Esophagus squamous epithelium (tissue), 5 donors: ENCODE measurements around the gene APOC3. TPM values are rescaled to one million over a fixed set of nuclear protein-coding genes. Genes with fewer than 3 reads are reported as not detected.

Source experiments
- DNase-seq: peaks from one replicate; lab custom pipeline; 2025; lab: John Stamatoyannopoulos, UW
- H3K27ac ChIP-seq, 4 donors: fragments of 200-600 bp; sonication (generic); one replicate each; pipeline ENCODE4 v1.5.1; 2016 to 2019; ENCODE audit warnings: mild to moderate bottlenecking in 1 of 4
- H3K27me3 ChIP-seq, 4 donors: fragments of 200-600 bp; sonication (generic); 1 replicate in 3 of 4; 2 replicates in 1 of 4; pipeline versions ENCODE4 v1.5.1 to v1.6.0; 2017 to 2021; ENCODE audit warnings: antibody characterized with exemption in 1 of 4
- H3K36me3 ChIP-seq, 3 donors: fragments of 200-600 bp; sonication (generic); one replicate each; pipeline ENCODE4 v1.5.1; 2016 to 2019
- H3K4me1 ChIP-seq, 3 donors: fragments of 200-600 bp; sonication (generic); one replicate each; pipeline ENCODE4 v1.5.1; 2017 to 2019
- H3K4me3 ChIP-seq, 4 donors: fragments of 200-600 bp; sonication (generic); 1 replicate in 3 of 4; 2 replicates in 1 of 4; pipeline ENCODE4 v1.5.1; 2016 to 2019; ENCODE audit warnings: mild to moderate bottlenecking in 2 of 4, moderate library complexity in 1 of 4
- H3K9me3 ChIP-seq, 3 donors: fragments of 200-600 bp; sonication (generic); one replicate each; pipeline ENCODE4 v1.5.1; 2016 to 2019
- POLR2A ChIP-seq, 4 donors: fragments of 450-650 bp; IDR thresholded peaks; one replicate each; pipeline ENCODE4 v1.6.1; 2017; ENCODE audit warnings: antibody characterized with exemption in 4 of 4, mild to moderate bottlenecking in 4 of 4, moderate library complexity in 3 of 4
- WGBS, 2 donors: methylation state at CpG; one replicate each; pipeline ENCODE4 v1.1.5; 2018; 5-methylcytosine and 5-hydroxymethylcytosine counted together
- intact Hi-C: fragments of 100-400 bp; cut with DNase I; formaldehyde crosslinking; loops from one replicate; pipeline ENCODE4 v1.15.0; 2022
- total RNA-seq, 4 donors: library from RNA; depleted of rRNA; stranded (reverse); fragments of >200 nt; gene quantifications; one replicate each; pipeline ENCODE4 v1.1.0, GENCODE V29; 2016
- TF ChIP-seq, protein P1 (sequence below), 6 experiments: fragments of 450-650 bp in 4 of 6; fragments of 200-600 bp in 2 of 6; sonication (generic) in 2 of 6; IDR thresholded peaks; one replicate each; pipeline ENCODE4 v1.5.1; 2016 to 2019; ENCODE audit warnings: antibody characterized with exemption in 6 of 6, mild to moderate bottlenecking in 4 of 6, moderate library complexity in 4 of 6
- donor health status: DM: yes; HTN: yes; CAD: no.

APOC3 gene
- total RNA-seq, 4 donors from 2014 or later, result not detected

DNA sequence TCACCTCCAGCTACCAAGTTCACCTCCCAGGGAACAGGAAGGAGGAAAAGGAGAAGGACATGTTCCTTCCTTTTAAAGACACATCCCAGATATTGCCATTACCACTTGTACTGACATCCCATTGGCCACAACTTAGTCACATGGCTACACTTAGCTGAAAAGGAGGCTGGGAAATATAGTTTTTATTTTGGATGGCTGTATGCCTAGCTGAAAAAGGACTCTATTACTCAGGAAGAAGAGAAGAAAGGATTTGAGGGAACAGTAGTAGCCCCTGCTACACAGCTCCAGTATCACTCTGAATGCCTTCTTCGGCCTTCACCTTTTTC, 36.0 kb upstream of the APOC3 start:
- TF ChIP-seq POLR2A (IDR thresholded peaks at IDR 0.05), result no peak
- TF ChIP-seq, protein P1, sequence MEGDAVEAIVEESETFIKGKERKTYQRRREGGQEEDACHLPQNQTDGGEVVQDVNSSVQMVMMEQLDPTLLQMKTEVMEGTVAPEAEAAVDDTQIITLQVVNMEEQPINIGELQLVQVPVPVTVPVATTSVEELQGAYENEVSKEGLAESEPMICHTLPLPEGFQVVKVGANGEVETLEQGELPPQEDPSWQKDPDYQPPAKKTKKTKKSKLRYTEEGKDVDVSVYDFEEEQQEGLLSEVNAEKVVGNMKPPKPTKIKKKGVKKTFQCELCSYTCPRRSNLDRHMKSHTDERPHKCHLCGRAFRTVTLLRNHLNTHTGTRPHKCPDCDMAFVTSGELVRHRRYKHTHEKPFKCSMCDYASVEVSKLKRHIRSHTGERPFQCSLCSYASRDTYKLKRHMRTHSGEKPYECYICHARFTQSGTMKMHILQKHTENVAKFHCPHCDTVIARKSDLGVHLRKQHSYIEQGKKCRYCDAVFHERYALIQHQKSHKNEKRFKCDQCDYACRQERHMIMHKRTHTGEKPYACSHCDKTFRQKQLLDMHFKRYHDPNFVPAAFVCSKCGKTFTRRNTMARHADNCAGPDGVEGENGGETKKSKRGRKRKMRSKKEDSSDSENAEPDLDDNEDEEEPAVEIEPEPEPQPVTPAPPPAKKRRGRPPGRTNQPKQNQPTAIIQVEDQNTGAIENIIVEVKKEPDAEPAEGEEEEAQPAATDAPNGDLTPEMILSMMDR (IDR thresholded peaks at IDR 0.05), result no peak
- Histone ChIP-seq H3K36me3 (no peaks in the 10 kb centered on the region), H3K9me3 (no peaks in the 10 kb centered on the region), H3K4me3 (no peak overlapping the region), H3K27me3 (peaks cover 0 to 11% (median 0%) of the 10 kb centered on the region in 4 donors), H3K27ac (no peak overlapping the region), H3K4me1 (peaks cover 5 to 11% (median 7%) of the 10 kb centered on the region in 3 donors)
- whole genome bisulfite sequencing, 2 donors, result 90 to 100% methylated on average over 1 of the region's 1 CpG
- DNase-seq, result no peak
- intact Hi-C loops, result no loop called here

DNA sequence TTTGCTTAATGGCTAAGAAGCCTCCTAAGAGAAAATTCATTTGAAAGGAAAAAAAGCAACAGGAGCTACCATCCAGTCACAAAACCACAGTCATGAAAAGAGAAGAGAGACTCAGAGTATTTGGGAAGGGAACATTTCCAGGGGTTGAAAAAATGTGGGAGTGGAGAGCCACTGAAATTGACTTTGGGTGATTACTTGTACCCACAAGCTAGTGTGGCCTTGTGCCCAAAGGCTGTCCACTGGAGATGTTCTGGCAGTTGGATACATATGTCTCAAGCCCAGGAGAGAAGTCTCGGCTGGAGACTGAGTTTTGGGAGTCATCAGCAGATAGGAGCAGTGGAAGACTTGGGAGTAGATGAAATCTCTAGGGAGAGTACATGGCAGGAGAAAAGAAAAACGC, 34.9 kb upstream of the APOC3 start:
- WGBS, 2 donors, result 72 to 78% methylated on average over 2 of the region's 2 CpGs
- no peak for DNase-seq
- H3K27me3 ChIP-seq, result peaks cover 0 to 15% (median 0%) of the 10 kb centered on the region in 4 donors
- no peaks in the 10 kb centered on the region for H3K9me3 ChIP-seq
- TF ChIP-seq, protein P1 (IDR thresholded peaks at IDR 0.05), result no peak
- TF ChIP-seq POLR2A (IDR thresholded peaks at IDR 0.05), result no peak
- H3K36me3 ChIP-seq, result no peaks in the 10 kb centered on the region
- H3K4me3 ChIP-seq, result no peak overlapping the region
- peaks cover 5 to 10% (median 7%) of the 10 kb centered on the region in 3 donors for H3K4me1 ChIP-seq
- H3K27ac ChIP-seq, result no peak overlapping the region
- intact Hi-C loops, result loop anchor here (5.0 kb wide), 1 partner anchor 312 kb away; no protein-coding TSS in a partner anchor

DNA sequence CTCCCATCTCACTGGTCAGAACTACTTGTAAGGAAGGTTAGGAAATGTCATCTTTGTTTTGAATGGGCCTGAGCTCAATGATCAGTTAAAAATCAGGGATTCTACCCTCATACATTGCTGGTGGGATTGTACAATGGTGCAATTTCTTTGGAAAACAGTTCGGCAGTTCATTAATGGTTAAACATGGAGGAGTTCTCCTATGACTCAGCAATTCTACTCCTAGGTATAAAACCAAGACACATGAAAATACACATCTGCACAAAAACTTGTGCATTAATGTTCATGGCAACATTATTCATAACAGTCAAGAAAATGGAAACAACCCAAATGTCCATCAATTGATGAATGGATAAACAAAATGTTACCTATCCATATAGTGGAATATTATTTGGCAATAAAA, 33.2 kb upstream of the APOC3 start:
- Histone ChIP-seq H3K27ac (no peak overlapping the region), H3K27me3 (peaks cover 0 to 4% (median 0%) of the 10 kb centered on the region in 4 donors), H3K9me3 (no peaks in the 10 kb centered on the region), H3K4me3 (no peak overlapping the region), H3K4me1 (peaks cover under 1 to 4% (median 2%) of the 10 kb centered on the region in 3 donors), H3K36me3 (no peaks in the 10 kb centered on the region)
- intact Hi-C loops, result loop anchor here (5.0 kb wide), 1 partner anchor 311 kb away; no protein-coding TSS in a partner anchor
- TF ChIP-seq POLR2A (IDR thresholded peaks at IDR 0.05), result no peak
- TF ChIP-seq, protein P1 (IDR thresholded peaks at IDR 0.05), result no peak
- 78 to 80% methylated on average over 1 of the region's 1 CpG for WGBS, 2 donors
- no peak for DNase-seq

DNA sequence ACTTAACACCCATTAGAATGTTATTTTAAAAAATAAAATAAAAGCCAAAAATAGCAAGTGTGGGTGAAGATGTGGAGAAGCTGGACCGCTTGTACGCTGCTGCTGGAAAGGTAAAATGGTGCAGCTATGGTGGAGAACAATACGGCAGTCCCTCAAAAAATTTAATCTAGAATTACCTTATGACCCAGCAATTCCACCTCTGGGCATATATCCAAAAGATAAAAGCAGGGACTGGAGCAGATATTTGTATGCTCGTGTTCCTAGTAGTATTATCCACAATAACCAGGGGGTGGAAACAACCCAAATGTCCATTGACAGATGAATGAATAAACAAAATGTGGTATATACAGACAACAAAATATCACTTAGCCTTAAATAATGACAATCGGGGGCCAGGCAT, 31.9 kb upstream of the APOC3 start:
- no peaks in the 10 kb centered on the region for H3K4me1 ChIP-seq
- H3K27me3 ChIP-seq, result peaks cover 0 to 4% (median 0%) of the 10 kb centered on the region in 4 donors
- 90 to 92% methylated on average over 5 of the region's 5 CpGs for WGBS, 2 donors
- H3K9me3 ChIP-seq, result no peaks in the 10 kb centered on the region
- TF ChIP-seq, protein P1 (IDR thresholded peaks at IDR 0.05), result no peak
- TF ChIP-seq POLR2A (IDR thresholded peaks at IDR 0.05), result no peak
- DNase-seq, result no peak
- H3K27ac ChIP-seq, result no peak overlapping the region
- no peak overlapping the region for H3K4me3 ChIP-seq
- intact Hi-C loops, result loop anchor here (5.0 kb wide), 1 partner anchor 309 kb away; no protein-coding TSS in a partner anchor
- H3K36me3 ChIP-seq, result no peaks in the 10 kb centered on the region

DNA sequence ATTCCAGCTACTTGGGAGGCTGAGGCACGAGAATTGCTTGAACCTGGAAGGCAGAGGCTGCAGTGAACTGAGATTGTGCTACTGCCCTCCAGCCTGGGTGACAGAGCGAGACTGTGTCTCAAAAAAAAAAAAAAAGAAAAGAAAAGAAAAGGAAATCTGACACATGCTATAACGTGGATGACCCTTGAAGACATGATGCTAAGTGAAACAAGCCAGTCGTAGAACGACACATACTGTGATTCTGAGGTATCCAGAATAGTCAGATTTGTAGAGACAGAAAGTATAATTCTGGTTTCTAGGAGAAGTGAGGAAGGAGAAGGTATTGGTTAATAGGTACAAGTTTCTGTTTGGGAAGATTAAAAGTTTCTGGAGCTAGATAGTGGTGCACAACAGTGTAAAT, 31.3 kb upstream of the APOC3 start:
- no peak for DNase-seq
- intact Hi-C loops, result loop anchor here (5.0 kb wide), 1 partner anchor 309 kb away; no protein-coding TSS in a partner anchor
- TF ChIP-seq, protein P1 (IDR thresholded peaks at IDR 0.05), result no peak
- TF ChIP-seq POLR2A (IDR thresholded peaks at IDR 0.05), result no peak
- WGBS, 2 donors, result 56 to 73% methylated on average over 4 to 5 of the region's 5 CpGs
- H3K9me3 ChIP-seq, result no peaks in the 10 kb centered on the region
- no peaks in the 10 kb centered on the region for H3K36me3 ChIP-seq
- no peak overlapping the region for H3K4me3 ChIP-seq
- H3K27me3 ChIP-seq, result peaks cover 0 to 4% (median 0%) of the 10 kb centered on the region in 4 donors
- H3K27ac ChIP-seq, result no peak overlapping the region
- H3K4me1 ChIP-seq, result no peaks in the 10 kb centered on the region
